ENCODE results near the gene NCKAP5.

GRCh38 chr2:133138693-133139092 lies 429.6 kb downstream of the NCKAP5 start:
- no peak for TF ChIP-seq REST (IDR thresholded peaks at IDR 0.05; ENCODE audit: insufficient read depth in 1 of 2, low read depth in 2 of 2, low read length in 2 of 2)
- TF ChIP-seq TAF1 (IDR thresholded peaks at IDR 0.05; ENCODE audit: borderline replicate concordance, insufficient read depth, low read length), result no peak
- no peak for TF ChIP-seq POLR2AphosphoS5 (IDR thresholded peaks at IDR 0.05; ENCODE audit: low read depth, low read length)

Data from PFSK-1 (cell line).